Measurements from ENCODE around the gene RNU6-1.

RNU6-1 gene

DNA sequence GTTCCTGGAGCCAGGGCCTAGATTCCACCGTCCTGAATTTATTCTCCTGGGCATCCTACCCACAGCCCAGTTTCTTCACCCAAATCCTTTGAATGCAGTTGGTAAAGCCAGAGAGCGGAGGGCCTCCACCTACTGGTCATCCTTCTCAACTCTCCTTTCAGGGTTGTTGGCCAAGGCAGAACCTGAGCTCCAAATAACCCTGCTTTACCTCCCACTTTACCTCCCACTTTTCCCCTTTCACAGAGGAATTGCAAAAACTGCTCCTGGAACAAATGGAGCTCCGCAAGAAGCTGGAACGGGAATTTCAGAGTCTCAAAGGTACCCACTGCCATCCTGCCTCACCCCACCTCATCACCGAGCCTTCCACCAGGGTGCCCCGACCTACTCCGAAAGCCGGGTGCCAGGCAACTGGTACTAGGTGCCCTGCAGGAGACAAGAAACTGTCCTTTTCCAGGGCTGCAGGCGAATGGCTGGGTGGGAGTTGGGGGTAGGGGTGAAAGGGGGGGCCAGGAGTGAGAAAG, 7.8 kb downstream of the RNU6-1 start:
- no peak for DNase-seq

DNA sequence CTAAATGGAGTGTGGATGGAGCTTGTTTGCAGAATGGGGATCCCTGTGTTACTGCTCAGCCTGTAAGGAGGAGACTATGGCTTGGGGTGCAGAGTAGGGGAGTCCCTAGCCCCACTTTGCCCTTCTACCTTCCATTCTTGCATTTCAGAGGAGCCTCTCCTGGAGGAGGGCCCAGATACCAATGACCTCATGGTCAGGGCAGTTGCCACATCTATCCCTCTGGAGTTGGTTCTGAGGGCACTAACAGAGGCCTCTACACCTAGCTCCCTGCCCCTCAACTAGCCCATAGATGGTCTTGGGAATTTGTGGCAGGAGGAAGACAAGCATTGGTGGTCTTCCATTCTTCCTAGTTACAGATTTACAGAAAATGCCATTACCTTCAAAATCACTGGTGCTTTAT, 8.5 kb downstream of the RNU6-1 start:
- no peak for DNase-seq

DNA sequence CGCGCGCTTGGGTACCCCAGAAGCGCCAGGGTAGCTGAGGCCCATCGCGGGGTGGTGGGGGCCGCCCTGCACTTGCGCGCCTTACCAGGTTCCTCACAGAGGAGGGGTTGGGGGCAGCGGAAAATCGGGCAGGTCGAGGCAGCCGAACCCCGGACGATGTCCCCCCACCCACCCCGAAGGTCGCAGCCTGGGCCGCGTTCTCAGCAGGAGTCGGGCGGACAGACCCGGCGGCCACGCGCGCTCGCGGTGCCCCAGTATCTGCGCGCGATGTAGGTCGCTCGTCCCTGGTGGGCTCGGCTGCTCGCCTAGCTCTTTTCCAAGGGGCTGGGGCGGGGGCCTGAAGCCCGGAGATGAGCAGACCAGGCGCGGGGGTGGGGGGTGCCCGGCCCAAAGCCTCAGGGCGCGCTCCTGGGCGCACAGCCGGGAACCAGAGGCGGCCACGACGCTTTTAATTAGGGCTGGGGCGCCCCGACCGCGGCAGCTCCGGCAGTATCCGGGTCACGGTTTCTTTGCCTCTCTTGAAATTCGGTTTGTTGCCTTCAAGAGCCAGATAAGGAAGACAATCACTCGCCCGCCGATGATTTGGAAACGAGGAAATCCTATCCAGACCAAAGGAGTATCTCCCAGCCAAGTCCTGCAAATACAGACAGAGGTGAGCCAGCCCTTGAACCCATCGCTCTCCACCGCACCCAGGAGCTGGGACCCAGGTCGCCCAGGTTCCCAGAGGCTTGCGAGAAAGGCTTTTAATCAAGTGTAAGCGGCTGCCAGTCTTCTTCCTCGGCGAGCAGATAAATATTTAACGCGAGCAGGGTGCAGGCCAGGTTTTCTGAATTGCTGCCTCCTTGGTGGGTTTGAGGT, 10.0 kb downstream of the RNU6-1 start:
- no peak for DNase-seq

DNA sequence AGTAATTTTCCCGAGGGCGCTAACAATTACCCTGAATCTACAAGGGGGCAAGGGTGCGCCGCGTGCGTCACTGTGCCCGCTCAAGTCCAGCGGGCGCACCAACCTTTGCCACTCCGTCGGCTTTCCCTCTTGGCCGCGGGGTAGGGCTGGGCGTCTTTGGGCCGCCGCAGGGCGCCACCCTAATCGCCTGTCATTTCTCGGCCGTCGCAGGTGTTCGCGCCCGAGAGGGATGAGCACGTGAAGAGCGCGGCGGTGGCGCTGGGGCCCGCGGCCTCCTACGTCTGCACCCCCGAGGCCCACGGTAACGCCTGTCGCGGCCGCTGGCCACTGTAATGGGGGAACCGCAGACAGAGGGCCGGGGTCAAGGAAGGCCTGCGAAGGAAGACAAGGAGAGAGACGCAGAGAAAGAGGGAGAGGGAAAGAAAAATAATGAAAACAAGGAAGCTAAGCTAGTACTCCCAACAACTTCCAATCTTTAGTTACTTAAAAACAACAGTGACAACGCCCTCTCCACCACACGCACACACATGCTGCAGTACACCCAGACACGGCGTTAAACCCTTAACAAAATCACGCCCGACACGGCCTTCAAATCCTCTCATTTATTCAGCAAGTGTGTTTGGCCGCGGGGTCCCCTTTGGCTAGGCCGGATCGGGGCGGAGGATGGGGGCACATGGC, 10.7 kb downstream of the RNU6-1 start:
- DNase-seq = no peak

- no peak for DNase-seq
Observed at GRCh38 chr15:67828278-67828968, 11.4 kb downstream of the RNU6-1 start.

GRCh38 chr15:67827562-67828277, 12.1 kb downstream of the RNU6-1 start:
- no peak for DNase-seq

DNA sequence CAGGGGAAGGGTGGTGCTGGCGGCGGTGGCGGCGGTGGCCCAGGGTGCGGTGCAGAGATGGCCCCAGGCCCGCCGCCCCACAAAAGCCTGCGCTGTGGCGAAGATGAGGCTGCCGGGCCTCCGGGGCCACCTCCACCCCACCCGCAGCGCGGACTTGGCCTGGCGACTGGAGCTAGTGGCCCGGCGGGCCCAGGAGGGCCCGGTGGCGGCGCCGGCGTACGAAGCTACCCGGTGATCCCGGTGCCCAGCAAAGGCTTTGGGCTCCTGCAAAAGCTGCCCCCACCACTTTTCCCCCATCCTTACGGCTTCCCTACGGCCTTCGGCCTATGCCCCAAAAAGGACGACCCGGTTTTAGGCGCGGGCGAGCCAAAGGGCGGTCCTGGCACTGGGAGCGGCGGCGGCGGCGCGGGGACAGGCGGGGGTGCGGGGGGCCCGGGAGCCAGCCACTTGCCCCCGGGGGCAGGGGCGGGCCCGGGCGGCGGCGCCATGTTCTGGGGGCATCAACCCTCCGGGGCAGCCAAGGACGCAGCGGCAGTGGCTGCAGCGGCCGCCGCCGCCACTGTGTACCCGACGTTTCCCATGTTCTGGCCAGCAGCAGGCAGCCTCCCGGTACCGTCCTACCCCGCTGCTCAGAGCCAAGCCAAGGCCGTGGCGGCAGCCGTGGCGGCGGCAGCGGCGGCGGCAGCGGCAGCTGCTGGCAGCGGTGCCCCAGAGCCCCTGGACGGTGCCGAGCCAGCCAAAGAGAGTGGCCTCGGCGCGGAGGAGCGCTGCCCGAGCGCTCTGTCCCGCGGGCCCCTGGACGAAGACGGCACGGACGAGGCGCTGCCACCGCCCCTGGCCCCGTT, 12.9 kb downstream of the RNU6-1 start:
- no peak for DNase-seq

DNA sequence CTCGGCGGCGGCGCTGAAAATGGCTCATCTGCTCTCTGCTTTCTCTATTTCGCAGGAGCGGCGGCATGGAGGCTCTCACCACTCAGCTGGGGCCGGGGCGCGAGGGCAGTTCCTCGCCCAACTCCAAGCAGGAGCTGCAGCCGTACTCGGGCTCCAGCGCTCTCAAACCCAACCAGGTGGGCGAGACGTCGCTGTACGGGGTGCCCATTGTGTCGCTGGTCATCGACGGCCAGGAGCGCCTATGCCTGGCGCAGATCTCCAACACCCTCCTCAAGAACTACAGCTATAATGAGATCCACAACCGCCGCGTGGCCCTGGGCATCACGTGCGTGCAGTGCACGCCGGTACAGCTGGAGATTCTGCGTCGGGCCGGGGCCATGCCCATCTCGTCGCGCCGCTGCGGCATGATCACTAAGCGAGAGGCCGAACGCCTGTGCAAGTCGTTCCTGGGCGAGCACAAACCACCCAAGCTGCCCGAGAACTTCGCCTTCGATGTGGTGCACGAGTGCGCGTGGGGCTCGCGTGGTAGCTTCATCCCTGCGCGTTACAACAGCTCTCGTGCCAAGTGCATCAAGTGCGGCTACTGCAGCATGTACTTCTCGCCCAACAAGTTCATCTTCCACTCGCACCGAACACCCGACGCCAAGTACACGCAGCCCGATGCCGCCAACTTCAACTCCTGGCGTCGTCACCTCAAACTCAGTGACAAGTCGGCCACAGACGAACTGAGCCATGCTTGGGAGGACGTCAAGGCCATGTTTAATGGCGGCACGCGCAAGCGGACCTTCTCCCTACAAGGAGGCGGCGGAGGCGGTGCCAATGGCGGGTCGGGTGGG, 13.7 kb downstream of the RNU6-1 start:
- no peak for DNase-seq

DNA sequence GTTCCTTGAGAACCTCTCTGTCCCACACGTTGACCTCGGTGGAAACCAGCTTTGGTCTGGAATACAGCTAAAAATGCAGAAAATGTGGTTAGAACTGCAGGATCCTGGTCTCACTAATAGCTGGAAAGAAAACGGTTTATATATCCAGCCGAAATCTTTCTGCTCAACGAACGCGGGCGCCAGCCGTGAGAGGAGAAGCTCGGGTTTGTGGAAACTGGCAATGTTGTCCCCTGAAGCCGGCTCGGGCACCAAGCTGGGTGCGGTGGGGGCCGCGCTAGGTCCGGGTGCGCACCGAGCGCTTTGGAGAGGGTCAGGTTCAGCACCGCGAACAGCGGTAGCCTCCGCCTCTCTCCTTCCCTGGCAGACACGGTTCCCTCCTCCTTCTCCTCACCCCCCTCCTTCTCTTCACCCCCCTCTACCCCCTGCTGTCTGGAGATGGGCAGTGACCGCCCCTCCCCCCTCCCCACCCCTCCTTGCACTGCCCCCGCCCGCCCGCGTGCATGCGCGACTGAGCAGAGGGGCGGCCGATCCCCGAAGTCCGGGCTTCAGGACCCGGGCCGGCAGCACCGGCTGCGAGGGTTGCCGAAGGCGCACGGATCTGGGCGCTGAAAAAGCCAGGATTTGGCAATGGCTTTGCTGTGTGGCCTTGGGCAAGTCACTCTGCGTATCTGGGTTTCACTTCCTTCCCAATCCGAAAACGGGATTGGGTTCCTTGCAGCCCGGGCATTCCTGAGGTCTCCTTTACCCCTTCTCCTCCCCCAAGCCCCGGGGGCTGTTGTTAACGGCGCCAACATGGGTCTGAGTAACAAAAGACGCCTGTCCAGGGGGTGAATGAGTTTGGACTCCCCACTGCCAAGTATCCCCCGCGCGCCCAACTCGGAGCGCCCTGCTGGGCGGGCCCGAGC, 14.6 kb downstream of the RNU6-1 start, which contains the start of gene SKOR1:
Gene SKOR1, plus strand, starts transcription at position 534 of the 905 bp plus-strand sequence. Its CDS starts 94 bp downstream, at position 628.
- no peak for DNase-seq

DNA sequence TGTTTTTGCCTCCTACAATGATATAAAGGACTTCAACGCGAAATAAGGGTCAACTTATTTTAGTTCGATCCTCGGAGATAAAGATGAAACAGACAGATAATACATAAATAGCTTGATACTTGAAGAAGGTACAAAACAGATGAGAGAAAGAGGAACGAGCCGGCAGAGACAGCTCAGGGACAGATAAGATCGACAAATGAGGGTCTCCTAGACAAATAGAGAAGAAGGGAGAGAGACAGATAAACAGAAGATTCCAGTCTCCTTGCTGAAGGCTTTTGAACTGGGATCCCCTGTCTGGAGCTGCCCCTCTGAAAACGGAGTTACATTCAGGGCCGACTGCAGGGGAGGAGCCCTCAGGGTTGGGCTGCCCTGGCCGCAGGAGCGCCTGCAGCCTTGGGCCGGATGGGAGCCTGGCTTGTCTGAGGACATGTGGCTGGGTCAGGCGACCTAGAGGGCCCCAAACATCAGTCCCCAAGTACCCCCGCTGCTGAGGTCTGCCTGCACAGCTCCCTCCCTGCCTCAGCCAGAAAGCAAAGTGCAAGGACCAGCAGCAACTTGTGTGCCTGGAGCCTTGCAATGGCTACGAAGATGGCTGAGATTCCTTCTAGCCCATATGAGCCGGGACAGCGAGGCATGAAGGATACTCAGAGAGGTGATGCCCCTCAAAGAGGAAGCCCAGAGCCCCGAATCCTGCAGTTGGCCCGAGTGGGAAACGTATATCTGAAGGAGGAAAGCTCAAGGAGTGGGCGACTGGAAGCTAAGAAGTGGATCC, 15.5 kb downstream of the RNU6-1 start:
- DNase-seq = no peak

- DNase-seq = no peak
Observed at GRCh38 chr15:67823314-67824196, 16.3 kb downstream of the RNU6-1 start.

GRCh38 chr15:67822537-67823313, 17.1 kb downstream of the RNU6-1 start:
- DNase-seq = no peak

GRCh38 chr15:67821784-67822440, 17.9 kb downstream of the RNU6-1 start:
- no peak for DNase-seq

DNA sequence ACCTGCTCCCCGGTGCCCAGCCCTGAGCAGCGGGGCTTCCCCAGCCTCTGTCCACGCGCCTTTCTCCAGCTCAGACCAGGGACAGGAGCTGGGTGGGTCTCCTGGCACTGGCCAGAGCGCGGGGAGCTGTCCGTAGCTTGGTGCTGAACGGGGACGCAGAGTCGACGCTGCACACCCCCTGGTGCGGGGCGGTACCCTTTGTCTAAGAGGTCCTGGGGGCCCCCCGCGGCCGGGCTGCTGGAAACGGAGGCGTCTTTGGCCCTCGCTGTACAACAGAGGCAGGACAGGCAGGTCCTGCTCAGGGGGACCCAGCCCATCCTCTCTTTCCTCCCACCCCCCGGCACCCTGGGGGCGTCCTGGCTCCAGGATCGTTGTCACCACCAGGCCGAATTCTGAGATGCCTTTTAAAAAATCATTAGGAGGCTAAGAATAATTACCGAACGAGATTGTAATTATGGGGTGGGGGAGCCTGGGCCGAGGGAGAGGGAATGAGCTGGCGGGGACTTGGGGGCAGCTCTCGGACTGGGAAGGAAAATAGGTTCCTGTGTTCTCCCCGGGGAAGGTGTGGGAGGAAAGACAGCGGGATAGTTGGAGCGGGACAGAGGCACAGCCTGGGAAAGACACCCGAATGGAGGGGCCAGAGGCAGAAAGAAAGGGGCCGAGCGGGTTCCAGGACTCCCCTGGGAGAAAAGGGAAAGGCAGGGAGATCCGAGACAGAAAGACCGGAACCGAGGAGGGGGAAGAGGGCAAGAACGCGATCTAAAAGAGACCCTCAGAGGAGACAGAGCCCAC, 18.7 kb downstream of the RNU6-1 start:
- no peak for DNase-seq
